GM10266 (cell line): ENCODE data around the gene LYRM4.

Experiments used
- DNase-seq: peaks from one replicate; pipeline ENCODE4 v3.0.0; 2012; ENCODE audit errors: extremely low spot score
- TF ChIP-seq, protein P1 (sequence below): IDR thresholded peaks from 2 replicates; pipeline ENCODE4 v1.5.1; 2012; ENCODE audit warnings: mild to moderate bottlenecking, low read depth; ENCODE audit not compliant: control insufficient read depth, insufficient read depth; ENCODE audit errors: missing control alignments

Gene LYRM4

DNA sequence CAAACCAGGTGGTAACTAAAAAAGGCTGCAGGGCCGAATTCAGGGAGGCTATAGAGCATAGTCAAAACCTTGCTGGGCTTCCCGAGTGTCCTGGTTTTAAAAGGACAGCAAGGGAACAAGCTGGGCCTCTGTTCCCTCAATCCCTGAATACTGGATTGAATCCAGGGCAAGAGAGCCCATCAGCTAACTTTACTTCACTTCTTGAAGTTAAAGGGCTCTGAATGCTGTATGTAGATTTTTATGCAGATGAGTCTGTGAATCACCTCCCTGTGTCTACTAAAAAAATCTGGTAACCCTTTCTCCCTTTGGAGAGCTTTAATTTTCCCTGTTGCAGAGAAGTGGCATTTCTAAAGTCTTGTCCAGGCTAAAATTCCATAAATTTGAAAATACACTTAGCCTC, 29.5 kb downstream of the LYRM4 start:
- no peak for DNase-seq
- TF ChIP-seq, protein P1, sequence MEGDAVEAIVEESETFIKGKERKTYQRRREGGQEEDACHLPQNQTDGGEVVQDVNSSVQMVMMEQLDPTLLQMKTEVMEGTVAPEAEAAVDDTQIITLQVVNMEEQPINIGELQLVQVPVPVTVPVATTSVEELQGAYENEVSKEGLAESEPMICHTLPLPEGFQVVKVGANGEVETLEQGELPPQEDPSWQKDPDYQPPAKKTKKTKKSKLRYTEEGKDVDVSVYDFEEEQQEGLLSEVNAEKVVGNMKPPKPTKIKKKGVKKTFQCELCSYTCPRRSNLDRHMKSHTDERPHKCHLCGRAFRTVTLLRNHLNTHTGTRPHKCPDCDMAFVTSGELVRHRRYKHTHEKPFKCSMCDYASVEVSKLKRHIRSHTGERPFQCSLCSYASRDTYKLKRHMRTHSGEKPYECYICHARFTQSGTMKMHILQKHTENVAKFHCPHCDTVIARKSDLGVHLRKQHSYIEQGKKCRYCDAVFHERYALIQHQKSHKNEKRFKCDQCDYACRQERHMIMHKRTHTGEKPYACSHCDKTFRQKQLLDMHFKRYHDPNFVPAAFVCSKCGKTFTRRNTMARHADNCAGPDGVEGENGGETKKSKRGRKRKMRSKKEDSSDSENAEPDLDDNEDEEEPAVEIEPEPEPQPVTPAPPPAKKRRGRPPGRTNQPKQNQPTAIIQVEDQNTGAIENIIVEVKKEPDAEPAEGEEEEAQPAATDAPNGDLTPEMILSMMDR, result no peak

DNA sequence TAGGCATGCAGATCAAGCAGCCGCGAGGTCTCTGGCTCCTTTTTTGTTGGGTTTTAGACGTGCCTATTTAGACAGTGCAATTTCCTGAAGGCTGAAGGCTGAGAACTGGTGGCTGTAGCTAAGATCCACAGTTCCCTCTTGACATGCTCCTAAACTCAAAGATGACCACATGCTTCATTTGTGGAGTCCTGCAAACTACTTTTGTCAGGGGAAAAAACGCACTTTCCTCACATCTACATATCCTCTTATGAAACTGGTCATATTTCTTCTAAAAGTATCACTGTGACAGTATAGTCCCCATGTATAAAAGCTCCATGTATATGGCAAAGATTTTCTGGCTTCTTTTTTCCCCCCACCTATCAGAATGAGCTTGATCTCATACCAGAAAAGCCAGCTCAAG, 30.7 kb downstream of the LYRM4 start:
- no peak for DNase-seq
- TF ChIP-seq, protein P1, result no peak

DNA sequence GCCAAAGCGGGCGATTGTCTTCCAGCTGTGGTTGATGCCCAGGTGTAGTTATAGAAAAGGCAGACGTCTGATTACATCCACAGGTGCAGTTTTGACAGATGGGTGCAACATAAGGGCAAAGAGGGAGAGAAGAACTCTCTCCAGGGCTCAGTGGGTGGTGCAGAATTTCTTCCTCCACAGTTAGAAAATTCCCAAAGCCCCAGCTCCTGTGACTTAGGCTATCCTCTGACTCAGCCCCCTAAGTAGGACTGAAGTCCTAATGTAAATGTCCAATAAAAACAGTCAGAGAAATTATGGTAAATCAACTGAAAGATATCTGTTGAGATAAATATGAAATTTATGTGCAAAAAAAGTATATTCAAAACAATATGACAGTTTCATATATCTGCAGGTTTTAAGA, 31.4 kb downstream of the LYRM4 start:
- TF ChIP-seq, protein P1, result no peak
- no peak for DNase-seq

DNA sequence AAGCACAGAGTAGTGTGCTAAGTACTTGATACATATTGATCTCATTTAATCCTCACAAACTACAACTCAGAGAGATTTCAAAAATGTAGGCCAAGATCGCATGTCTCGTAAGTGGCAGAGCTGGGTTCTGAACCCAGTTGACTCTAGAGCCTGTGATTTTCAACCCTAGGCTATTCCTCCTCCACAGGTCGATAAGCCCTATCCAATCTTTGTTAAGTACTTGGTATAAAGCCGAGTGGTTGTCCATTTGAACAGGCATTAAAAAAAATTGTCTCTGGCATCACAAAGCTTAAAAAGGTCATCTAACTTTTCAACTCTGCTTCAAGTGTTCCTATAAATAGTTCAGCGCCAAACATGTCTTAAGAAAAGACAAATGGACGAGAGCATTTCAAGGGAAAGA, 37.4 kb downstream of the LYRM4 start:
- TF ChIP-seq, protein P1, result no peak
- no peak for DNase-seq

DNA sequence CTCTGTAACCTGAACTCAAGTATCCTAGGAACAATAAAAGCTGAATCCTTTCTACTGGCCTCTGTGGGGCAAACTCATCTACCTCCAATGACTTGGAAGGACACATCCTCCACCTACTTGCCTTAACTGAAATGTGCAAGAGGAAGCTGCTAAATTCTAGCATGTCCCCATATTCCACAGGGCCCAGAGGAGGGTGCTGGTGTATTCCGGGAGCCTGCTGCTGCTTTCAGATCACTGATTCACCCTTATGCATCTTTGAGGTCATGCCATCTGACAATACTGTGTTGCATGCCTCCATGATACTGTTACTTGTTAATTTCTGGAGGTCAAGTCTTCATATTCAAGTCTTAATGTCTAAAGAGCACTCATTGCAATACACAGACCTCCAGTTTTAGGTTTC, 40.3 kb downstream of the LYRM4 start:
- no peak for DNase-seq
- TF ChIP-seq, protein P1, result no peak

DNA sequence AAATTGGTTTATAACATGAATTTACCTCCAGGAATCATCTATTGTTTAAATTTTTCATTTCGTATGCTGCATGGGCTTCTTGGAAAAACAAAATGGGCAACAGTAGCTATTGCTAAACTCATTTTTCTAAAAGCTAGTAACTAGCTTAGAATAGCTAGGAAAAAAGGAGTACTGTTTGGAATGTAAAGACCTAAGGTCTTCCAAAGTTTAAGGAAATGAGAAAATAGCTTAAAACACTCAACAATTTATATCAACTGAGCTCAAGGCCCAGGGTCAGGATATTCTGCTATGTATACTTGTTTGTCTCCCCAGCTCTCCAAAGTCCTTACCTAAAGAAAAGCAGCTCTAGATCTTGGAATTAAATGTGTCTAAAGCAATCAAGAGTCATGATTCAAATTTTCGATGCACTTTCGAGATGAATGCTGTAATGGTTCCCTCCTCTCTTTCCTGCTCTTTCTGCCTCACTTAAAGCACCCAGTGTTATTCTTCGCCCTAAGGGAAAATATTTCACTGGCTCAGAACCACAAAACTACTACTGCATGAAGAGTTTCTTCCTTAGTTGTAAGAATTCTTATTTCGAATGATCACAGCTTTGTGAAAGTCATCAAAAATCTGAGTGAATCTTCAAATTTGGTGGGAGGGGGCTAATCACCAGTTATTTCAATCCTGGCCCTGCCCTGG, 41.6 kb downstream of the LYRM4 start:
- DNase-seq, result no peak
- TF ChIP-seq, protein P1, result no peak

DNA sequence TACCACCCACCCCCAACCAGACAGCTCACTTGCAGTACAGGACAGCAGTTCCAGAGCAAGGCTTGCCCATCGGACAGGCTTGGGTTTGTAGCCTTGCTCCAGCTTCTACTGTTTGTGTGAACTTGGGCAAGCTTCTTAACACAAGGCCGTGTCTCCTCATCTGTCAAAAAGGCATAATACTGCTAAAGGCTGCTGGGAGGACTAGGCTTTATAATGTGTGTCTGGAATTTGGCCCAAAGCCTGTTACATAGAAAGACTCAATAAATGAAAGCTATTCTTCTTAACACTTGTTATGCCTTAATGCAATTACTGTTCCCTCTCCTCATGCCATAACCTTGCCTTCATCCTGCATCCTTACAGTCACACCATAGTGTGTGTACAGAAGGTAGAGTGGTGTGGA, 43.4 kb downstream of the LYRM4 start:
- DNase-seq, result no peak
- TF ChIP-seq, protein P1, result no peak
